Suprapubic skin (tissue), 4 donors: Measurements from ENCODE around the gene TMEM126B. TPM values are rescaled to one million over a fixed set of nuclear protein-coding genes. Genes with fewer than 3 reads are reported as not detected.

Source experiments
- DNase-seq, 2 donors: peaks; one replicate each; pipeline ENCODE4 v3.0.0-alpha.2; 2019; ENCODE audit warnings: low spot score in 2 of 2
- H3K27ac ChIP-seq: fragments of 200-600 bp; sonication (generic); one replicate; pipeline ENCODE4 v1.5.1; 2019
- H3K27me3 ChIP-seq: fragments of 200-600 bp; sonication (generic); one replicate; pipeline ENCODE4 v1.5.1; 2019
- H3K36me3 ChIP-seq: fragments of 200-600 bp; sonication (generic); one replicate; pipeline ENCODE4 v1.5.1; 2019
- H3K4me1 ChIP-seq: fragments of 200-600 bp; sonication (generic); one replicate; pipeline ENCODE4 v1.5.1; 2019
- H3K4me3 ChIP-seq: fragments of 200-600 bp; sonication (generic); one replicate; pipeline ENCODE4 v1.5.1; 2019; ENCODE audit warnings: mild to moderate bottlenecking
- H3K9me3 ChIP-seq: fragments of 200-600 bp; sonication (generic); one replicate; pipeline ENCODE4 v1.5.1; 2019
- CTCF ChIP-seq, 2 donors: fragments of 200-600 bp in 1 of 2; fragments of 450-650 bp in 1 of 2; sonication (generic) in 1 of 2; IDR thresholded peaks; one replicate each; pipeline ENCODE4 v1.5.1; 2016 to 2019; ENCODE audit warnings: antibody characterized with exemption in 2 of 2, mild to moderate bottlenecking in 1 of 2, moderate library complexity in 1 of 2
- EP300 ChIP-seq: sonication (generic); formaldehyde crosslinking; IDR thresholded peaks from one replicate; pipeline ENCODE4 v1.6.1; 2017; ENCODE audit warnings: antibody characterized with exemption
- POLR2A ChIP-seq, 2 donors: fragments of 450-650 bp; IDR thresholded peaks; one replicate each; pipeline ENCODE4 v1.6.1; 2017; ENCODE audit warnings: antibody characterized with exemption in 2 of 2, mild to moderate bottlenecking in 2 of 2, moderate library complexity in 2 of 2
- POLR2AphosphoS5 ChIP-seq, 3 donors: sonication (generic); formaldehyde crosslinking; IDR thresholded peaks; one replicate each; pipeline ENCODE4 v1.6.1; 2017; ENCODE audit warnings: antibody characterized with exemption in 3 of 3
- WGBS: methylation state at CpG from one replicate; pipeline ENCODE4 v1.1.5; 2018; 5-methylcytosine and 5-hydroxymethylcytosine counted together
- total RNA-seq, 4 donors: library from RNA; depleted of rRNA; stranded (reverse); fragments of >200 nt; gene quantifications; one replicate each; pipeline ENCODE4 v1.1.0, GENCODE V29; 2016

TMEM126B gene
- total RNA-seq, 4 donors from 2014 or later, result 32.4 to 38.4 (median 34.8) TPM

GRCh38 chr11:85679576-85679975, 51.2 kb downstream of the TMEM126B start:
- Histone ChIP-seq H3K4me1 (no peaks in the 10 kb centered on the region), H3K27me3 (no peaks in the 10 kb centered on the region), H3K4me3 (no peak overlapping the region), H3K9me3 (no peaks in the 10 kb centered on the region), H3K36me3 (no peaks in the 10 kb centered on the region), H3K27ac (no peak overlapping the region)
- 87% methylated on average over 4 of the region's 4 CpGs for WGBS
- no peak for DNase-seq
- TF ChIP-seq EP300 (no peak), POLR2AphosphoS5 (IDR thresholded peaks at IDR 0.05) (no peak), POLR2A (IDR thresholded peaks at IDR 0.05) (no peak), CTCF (IDR thresholded peaks at IDR 0.05) (no peak)

DNA sequence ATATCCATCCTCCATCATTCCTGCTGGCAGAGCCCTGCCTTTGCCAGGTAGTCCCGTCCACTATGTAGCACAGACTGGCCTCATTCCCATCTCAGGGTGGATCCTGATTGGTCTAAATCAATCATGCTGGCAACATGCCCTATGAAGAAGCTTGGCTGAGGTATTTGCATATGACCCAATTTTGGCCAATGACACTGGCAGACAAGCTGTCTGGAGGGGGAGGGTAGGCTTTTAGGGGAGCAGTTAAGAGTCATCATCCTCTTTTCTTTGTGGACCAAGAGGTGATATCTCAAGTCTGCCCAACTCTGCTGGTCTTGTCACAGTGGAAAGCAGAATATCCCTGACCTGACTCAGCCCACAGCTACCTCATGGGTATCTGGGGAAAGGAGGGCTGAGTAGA, 52.5 kb downstream of the TMEM126B start:
- peaks cover 9% of the 10 kb centered on the region for H3K4me1 ChIP-seq
- no CpG with 5 or more reads among the region's 1 CpG for WGBS

DNA sequence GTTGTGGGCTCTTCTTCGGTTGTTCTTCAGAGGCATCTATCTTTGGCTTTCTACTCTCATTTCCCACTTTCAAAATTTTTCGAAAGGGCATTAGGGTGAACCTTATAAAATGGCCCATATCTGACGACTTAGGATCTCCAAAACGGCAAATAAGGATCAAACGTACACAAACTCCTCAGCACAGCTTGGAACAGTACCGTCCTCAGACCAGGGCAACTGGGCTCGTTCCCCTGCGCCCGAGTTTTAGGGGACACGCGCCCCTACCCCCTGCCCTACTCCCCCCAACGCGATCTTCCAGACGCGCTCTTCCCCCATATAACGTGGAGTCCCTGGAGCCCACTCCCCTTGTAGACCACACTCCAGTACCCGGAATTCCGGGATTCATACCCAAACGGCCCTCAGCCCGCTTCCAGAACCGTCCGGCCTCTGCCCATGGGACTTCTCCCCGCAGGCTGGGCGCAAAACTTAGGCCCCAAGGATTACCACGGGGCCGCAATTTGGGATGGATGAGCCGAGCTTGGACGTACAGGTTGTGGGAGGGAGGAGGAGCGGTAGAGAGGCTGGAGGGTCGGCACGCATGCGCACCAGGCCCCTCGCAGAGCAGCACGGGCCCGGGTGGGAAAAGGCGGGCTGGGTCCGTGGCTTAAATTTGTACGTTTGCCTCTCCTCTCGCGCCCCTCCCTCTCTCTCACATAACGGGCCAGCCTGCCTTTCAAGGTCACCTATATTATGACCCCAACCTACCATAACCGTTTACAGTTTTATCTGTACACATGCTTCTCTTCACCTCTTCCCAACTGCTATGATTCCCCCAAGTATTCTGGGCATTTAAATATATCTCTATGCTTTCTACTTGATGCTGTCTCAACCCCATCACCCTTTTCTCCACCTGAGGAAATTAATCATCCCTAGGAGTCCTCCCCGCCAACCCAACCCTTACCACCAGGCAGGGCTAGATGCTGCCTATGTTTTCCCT, 54.2 kb downstream of the TMEM126B start:
- peak in 1 of 2 donors; percentile 67 for DNase-seq
- H3K9me3 ChIP-seq, result no peaks in the 10 kb centered on the region
- no peak overlapping the region for H3K27ac ChIP-seq
- H3K27me3 ChIP-seq, result no peaks in the 10 kb centered on the region
- 41% methylated on average over 39 of the region's 43 CpGs for WGBS
- H3K4me3 ChIP-seq, result peak overlapping the region; percentile 49
- peaks cover 14% of the 10 kb centered on the region for H3K4me1 ChIP-seq
- no peaks in the 10 kb centered on the region for H3K36me3 ChIP-seq
- no peak for TF ChIP-seq POLR2A (IDR thresholded peaks at IDR 0.05)
- no peak for TF ChIP-seq EP300
- no peak for TF ChIP-seq CTCF (IDR thresholded peaks at IDR 0.05)
- no peak for TF ChIP-seq POLR2AphosphoS5 (IDR thresholded peaks at IDR 0.05)

More for the DNA sequence above, 52.5 kb downstream of the TMEM126B start:
- no peak overlapping the region for H3K4me3 ChIP-seq
- no peaks in the 10 kb centered on the region for H3K36me3 ChIP-seq
- no peak overlapping the region for H3K27ac ChIP-seq
- DNase-seq, result no peak
- TF ChIP-seq POLR2A (IDR thresholded peaks at IDR 0.05) (no peak), EP300 (no peak), POLR2AphosphoS5 (IDR thresholded peaks at IDR 0.05) (no peak), CTCF (IDR thresholded peaks at IDR 0.05) (no peak)
- H3K27me3 ChIP-seq, result no peaks in the 10 kb centered on the region
- no peaks in the 10 kb centered on the region for H3K9me3 ChIP-seq

- WGBS, result 56% methylated on average over 15 of the region's 15 CpGs
- peak overlapping the region; percentile 47 for H3K4me3 ChIP-seq
- peaks cover 14% of the 10 kb centered on the region for H3K4me1 ChIP-seq
- TF ChIP-seq EP300 (no peak), POLR2AphosphoS5 (IDR thresholded peaks at IDR 0.05) (no peak), POLR2A (IDR thresholded peaks at IDR 0.05) (no peak), CTCF (IDR thresholded peaks at IDR 0.05) (no peak)
- no peaks in the 10 kb centered on the region for H3K27me3 ChIP-seq
- H3K27ac ChIP-seq, result peak overlapping the region; percentile 58
- DNase-seq, result no peak
- no peaks in the 10 kb centered on the region for H3K9me3 ChIP-seq
- H3K36me3 ChIP-seq, result no peaks in the 10 kb centered on the region
Measured at GRCh38 chr11:85685125-85685819, 56.9 kb downstream of the TMEM126B start.
